ENCODE data around the gene CDS2. TPM values are rescaled to one million over a fixed set of nuclear protein-coding genes. Genes with fewer than 3 reads are reported as not detected.

Gene CDS2
- total and polyA plus RNA-seq, 10 of the 15 experiments (the other 5 are each of a cell fraction or from before 2014, with no cell fraction given) = 11.5 to 94.7 (median 23.1) TPM

DNA sequence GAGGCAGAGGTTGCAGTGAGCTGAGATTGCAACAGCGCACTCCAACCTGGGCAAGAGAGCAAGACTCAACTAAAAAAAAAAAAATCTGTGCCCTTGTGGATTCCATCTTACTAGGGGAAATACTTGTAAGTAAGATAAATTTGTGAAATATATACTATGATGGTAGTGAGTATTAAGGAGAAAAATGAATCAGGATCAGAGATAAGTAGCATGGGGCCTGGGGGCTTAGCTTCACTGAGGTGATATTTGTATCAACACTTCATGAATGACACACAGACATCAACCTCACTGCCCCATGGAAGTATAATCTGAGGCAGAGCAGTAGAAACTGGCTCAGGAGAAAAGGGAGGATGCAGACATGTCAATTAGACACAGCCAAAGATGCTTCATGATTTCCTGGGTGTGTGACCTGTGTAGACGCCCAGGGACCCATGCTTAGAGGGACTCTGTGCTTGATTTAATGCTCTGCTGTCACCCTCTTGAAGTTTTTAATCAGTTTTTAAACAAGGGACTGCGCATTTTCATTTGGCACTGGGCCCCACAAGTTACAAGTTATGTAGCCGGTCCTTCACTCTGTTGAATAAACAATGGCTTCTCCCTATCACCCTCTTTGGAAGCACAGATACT lies 48.9 kb upstream of the CDS2 start:
- no peak for FAIRE-seq
- Histone ChIP-seq H3K27me3 (replicated peaks in 1 of 2; ENCODE audit: control insufficient read depth in 2 of 2, insufficient read depth in 2 of 2, low read length in 1 of 2) (no peaks in the 10 kb centered on the region; a peak in 1 of 4 replicates), H2AFZ (ENCODE audit: control insufficient read depth, low read depth, low read length) (no peak overlapping the region; the same call in 1 of the 2 replicates), H3K4me1 (ENCODE audit: control insufficient read depth, insufficient read depth, low read length) (peaks cover 49% of the 10 kb centered on the region), H3K4me3 (no peak overlapping the region; the same call in 1 of the 2 replicates), H3K9me3 (replicated peaks; ENCODE audit: control insufficient read depth, insufficient read depth, low read length) (no peaks in the 10 kb centered on the region; the same call in 2 of the 3 replicates), H4K20me1 (ENCODE audit: control insufficient read depth, insufficient read depth) (no peaks in the 10 kb centered on the region), H3K9ac (ENCODE audit: control insufficient read depth, insufficient read depth, low read length) (0 out of 2 replicates have a peak overlapping the region, but pooled peaks have one; percentile 22), H3K27ac (ENCODE audit: control insufficient read depth, insufficient read depth) (peak overlapping the region; percentile 68), H3K36me3 (ENCODE audit: control insufficient read depth in 2 of 2, insufficient read depth in 2 of 2, low read length in 1 of 2) (no peaks in the 10 kb centered on the region), H3K79me2 (ENCODE audit: control insufficient read depth, insufficient read depth, low read length) (no peaks in the 10 kb centered on the region), H3K4me2 (ENCODE audit: control insufficient read depth, insufficient read depth) (peak overlapping the region; percentile 17)
- ChIA-PET CTCF (interaction anchor here (0.9 to 2.1 kb wide), 3 partner anchors 13 to 80 kb away, joined by 3 to 7 read pairs (median 7); no protein-coding TSS in a partner anchor), SMC1A (ENCODE audit: uncharacterized antibody, unreplicated experiment) (interaction anchor here (0.8 to 6.6 kb wide), 8 partner anchors 13 to 105 kb away, joined by 3 to 83 read pairs (median 10); partner anchors contain the start of gene CDS2), RAD21 (ENCODE audit: unreplicated experiment) (interaction anchor here (0.6 to 3.2 kb wide), 8 partner anchors 16 to 106 kb away, joined by 3 to 15 read pairs (median 4); no protein-coding TSS in a partner anchor), POLR2A (interaction anchor here (1.8 to 3.2 kb wide), 2 partner anchors 13 to 105 kb away, joined by 7 to 9 read pairs; no protein-coding TSS in a partner anchor)
- in situ Hi-C loops (cut with MboI) = no loop called here
- intact Hi-C loops (cut with micrococcal nuclease; ENCODE audit: unreplicated experiment) = loop anchor here (1.0 to 5.0 kb wide), 4 partner anchors 39 to 105 kb away; partner anchors contain the start of gene PCNA
- peak; percentile 16; the same call in 1 of the 2 replicates for TF ChIP-seq ZNF207 (IDR thresholded peaks at IDR 0.05; ENCODE audit: borderline replicate concordance)
- no peak for TF ChIP-seq KLF5 (IDR thresholded peaks at IDR 0.05; ENCODE audit: partially characterized antibody)
- no peak for TF ChIP-seq RAD51 (IDR thresholded peaks at IDR 0.05)
- no peak for TF ChIP-seq YY1 (IDR thresholded peaks at IDR 0.05; ENCODE audit: low read depth, low read length)
- no peak for TF ChIP-seq ZNF384 (IDR thresholded peaks at IDR 0.05; ENCODE audit: borderline replicate concordance, low read depth, low read length)
- TF ChIP-seq MYC (IDR thresholded peaks at IDR 0.05; ENCODE audit: insufficient read depth, insufficient read length, insufficient replicate concordance, low read length, severe bottlenecking) = no peak
- TF ChIP-seq NFIC (IDR thresholded peaks at IDR 0.05; ENCODE audit: low read depth, low read length) = no peak
- no peak for TF ChIP-seq CBFB (IDR thresholded peaks at IDR 0.05; ENCODE audit: low read depth)
- TF ChIP-seq SMARCA5 (IDR thresholded peaks at IDR 0.05) = peak; percentile 80
- peak; percentile 88 for TF ChIP-seq ZSCAN29 (IDR thresholded peaks at IDR 0.05)
- no peak for TF ChIP-seq SIN3A (IDR thresholded peaks at IDR 0.05; ENCODE audit: low read depth, low read length)
- TF ChIP-seq, protein P1, sequence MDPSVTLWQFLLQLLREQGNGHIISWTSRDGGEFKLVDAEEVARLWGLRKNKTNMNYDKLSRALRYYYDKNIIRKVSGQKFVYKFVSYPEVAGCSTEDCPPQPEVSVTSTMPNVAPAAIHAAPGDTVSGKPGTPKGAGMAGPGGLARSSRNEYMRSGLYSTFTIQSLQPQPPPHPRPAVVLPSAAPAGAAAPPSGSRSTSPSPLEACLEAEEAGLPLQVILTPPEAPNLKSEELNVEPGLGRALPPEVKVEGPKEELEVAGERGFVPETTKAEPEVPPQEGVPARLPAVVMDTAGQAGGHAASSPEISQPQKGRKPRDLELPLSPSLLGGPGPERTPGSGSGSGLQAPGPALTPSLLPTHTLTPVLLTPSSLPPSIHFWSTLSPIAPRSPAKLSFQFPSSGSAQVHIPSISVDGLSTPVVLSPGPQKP (IDR thresholded peaks at IDR 0.05; ENCODE audit: low read depth, low read length) = no peak
- TF ChIP-seq HDAC2 (IDR thresholded peaks at IDR 0.05) = no peak
- TF ChIP-seq SP1 (IDR thresholded peaks at IDR 0.05; ENCODE audit: low read depth, low read length) = no peak
- TF ChIP-seq, protein P2, sequence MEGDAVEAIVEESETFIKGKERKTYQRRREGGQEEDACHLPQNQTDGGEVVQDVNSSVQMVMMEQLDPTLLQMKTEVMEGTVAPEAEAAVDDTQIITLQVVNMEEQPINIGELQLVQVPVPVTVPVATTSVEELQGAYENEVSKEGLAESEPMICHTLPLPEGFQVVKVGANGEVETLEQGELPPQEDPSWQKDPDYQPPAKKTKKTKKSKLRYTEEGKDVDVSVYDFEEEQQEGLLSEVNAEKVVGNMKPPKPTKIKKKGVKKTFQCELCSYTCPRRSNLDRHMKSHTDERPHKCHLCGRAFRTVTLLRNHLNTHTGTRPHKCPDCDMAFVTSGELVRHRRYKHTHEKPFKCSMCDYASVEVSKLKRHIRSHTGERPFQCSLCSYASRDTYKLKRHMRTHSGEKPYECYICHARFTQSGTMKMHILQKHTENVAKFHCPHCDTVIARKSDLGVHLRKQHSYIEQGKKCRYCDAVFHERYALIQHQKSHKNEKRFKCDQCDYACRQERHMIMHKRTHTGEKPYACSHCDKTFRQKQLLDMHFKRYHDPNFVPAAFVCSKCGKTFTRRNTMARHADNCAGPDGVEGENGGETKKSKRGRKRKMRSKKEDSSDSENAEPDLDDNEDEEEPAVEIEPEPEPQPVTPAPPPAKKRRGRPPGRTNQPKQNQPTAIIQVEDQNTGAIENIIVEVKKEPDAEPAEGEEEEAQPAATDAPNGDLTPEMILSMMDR (IDR thresholded peaks at IDR 0.05 in 2 of 3, conservative IDR thresholded peaks at IDR 0.05 in 1 of 3; ENCODE audit: control insufficient read depth in 2 of 3, extremely low read depth in 1 of 3, insufficient read depth in 1 of 3, low read depth in 3 of 3, low read length in 3 of 3) = no peak
- TF ChIP-seq, protein P3, sequence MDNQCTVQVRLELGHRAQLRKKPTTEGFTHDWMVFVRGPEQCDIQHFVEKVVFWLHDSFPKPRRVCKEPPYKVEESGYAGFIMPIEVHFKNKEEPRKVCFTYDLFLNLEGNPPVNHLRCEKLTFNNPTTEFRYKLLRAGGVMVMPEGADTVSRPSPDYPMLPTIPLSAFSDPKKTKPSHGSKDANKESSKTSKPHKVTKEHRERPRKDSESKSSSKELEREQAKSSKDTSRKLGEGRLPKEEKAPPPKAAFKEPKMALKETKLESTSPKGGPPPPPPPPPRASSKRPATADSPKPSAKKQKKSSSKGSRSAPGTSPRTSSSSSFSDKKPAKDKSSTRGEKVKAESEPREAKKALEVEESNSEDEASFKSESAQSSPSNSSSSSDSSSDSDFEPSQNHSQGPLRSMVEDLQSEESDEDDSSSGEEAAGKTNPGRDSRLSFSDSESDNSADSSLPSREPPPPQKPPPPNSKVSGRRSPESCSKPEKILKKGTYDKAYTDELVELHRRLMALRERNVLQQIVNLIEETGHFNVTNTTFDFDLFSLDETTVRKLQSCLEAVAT (IDR thresholded peaks at IDR 0.05) = no peak
- TF ChIP-seq, protein P4, sequence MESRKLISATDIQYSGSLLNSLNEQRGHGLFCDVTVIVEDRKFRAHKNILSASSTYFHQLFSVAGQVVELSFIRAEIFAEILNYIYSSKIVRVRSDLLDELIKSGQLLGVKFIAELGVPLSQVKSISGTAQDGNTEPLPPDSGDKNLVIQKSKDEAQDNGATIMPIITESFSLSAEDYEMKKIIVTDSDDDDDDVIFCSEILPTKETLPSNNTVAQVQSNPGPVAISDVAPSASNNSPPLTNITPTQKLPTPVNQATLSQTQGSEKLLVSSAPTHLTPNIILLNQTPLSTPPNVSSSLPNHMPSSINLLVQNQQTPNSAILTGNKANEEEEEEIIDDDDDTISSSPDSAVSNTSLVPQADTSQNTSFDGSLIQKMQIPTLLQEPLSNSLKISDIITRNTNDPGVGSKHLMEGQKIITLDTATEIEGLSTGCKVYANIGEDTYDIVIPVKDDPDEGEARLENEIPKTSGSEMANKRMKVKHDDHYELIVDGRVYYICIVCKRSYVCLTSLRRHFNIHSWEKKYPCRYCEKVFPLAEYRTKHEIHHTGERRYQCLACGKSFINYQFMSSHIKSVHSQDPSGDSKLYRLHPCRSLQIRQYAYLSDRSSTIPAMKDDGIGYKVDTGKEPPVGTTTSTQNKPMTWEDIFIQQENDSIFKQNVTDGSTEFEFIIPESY (IDR thresholded peaks at IDR 0.05) = no peak
- DNase-seq (ENCODE audit: low read depth, low spot score) = no peak
- peak; percentile 8 for ATAC-seq
- WGBS (ENCODE audit: insufficient coverage, insufficient replicate concordance, low lambda C conversion rate, missing lambda C conversion rate) = 38% methylated on average over 4 of the region's 4 CpGs
- TSS peak; percentile 87 for BruUV-seq (replicated peaks)

Data from GM12878 (cell line).